Fibroblast of villous mesenchyme (primary cell): ENCODE results near the gene FOXI3. TPM values are rescaled to one million over a fixed set of nuclear protein-coding genes. Genes with fewer than 3 reads are reported as not detected.

ENCODE experiments used
- DNase-seq: peaks from one replicate; pipeline ENCODE4 v3.0.0-alpha.2; 2010; ENCODE audit warnings: low read depth
- H3K4me3 ChIP-seq: 2 replicates; pipeline ENCODE4 v1.5.1; 2011; ENCODE audit warnings: low read depth, mild to moderate bottlenecking, low read length
- CTCF ChIP-seq: IDR thresholded peaks from 2 replicates; pipeline ENCODE4 v1.5.1; 2012; ENCODE audit warnings: low read depth, mild to moderate bottlenecking, low read length; ENCODE audit not compliant: insufficient read depth
- total RNA-seq: library from RNA; depleted of rRNA; stranded (reverse); fragments of >200 nt; gene quantifications from 2 replicates; pipeline ENCODE4 v1.2.3, GENCODE V29; 2012

Gene FOXI3
- not detected in 2 replicates for total RNA-seq

- no peak within 1 kb of the TSS for H3K4me3 ChIP-seq
- DNase-seq: no peak
- TF ChIP-seq CTCF: no peak
These were observed at the start of gene FOXI3 for GRCh38 chr2:88452565-88452905. FOXI3 (minus strand) TSS chr2:88452693; CDS start chr2:88452535, 158 bp downstream.

GRCh38 chr2:88500691-88501090, 48.2 kb upstream of the FOXI3 start:
- H3K4me3 ChIP-seq: no peak overlapping the region
- no peak for DNase-seq
- TF ChIP-seq CTCF: no peak

- no peak for TF ChIP-seq CTCF
- no peak overlapping the region for H3K4me3 ChIP-seq
- no peak for DNase-seq
These were observed 46.7 kb upstream of the FOXI3 start for GRCh38 chr2:88499204-88499603.

GRCh38 chr2:88493481-88493880, 41.0 kb upstream of the FOXI3 start:
- no peak overlapping the region for H3K4me3 ChIP-seq
- DNase-seq: no peak
- no peak for TF ChIP-seq CTCF

GRCh38 chr2:88492002-88492401, 39.5 kb upstream of the FOXI3 start:
- H3K4me3 ChIP-seq: no peak overlapping the region
- DNase-seq: no peak
- no peak for TF ChIP-seq CTCF

- DNase-seq: no peak
- TF ChIP-seq CTCF: no peak
- no peak overlapping the region for H3K4me3 ChIP-seq
These were observed 36.7 kb upstream of the FOXI3 start for GRCh38 chr2:88489181-88489580.

- TF ChIP-seq CTCF: no peak
- no peak for DNase-seq
- no peak overlapping the region for H3K4me3 ChIP-seq
These were observed 30.7 kb upstream of the FOXI3 start for GRCh38 chr2:88483200-88483599.
